22Rv1 (cell line): ENCODE data around the gene RPS6KA1.

Experiments used
- ZFX ChIP-seq: fragments of 450-650 bp; IDR thresholded peaks from 2 replicates; pipeline ENCODE4 v1.6.1; 2017; ENCODE audit warnings: antibody characterized with exemption, borderline replicate concordance
- TF ChIP-seq, protein P1 (sequence below): fragments of 450-650 bp; IDR thresholded peaks from 2 replicates; pipeline ENCODE4 v1.5.1; 2017; ENCODE audit warnings: mild to moderate bottlenecking

DNA sequence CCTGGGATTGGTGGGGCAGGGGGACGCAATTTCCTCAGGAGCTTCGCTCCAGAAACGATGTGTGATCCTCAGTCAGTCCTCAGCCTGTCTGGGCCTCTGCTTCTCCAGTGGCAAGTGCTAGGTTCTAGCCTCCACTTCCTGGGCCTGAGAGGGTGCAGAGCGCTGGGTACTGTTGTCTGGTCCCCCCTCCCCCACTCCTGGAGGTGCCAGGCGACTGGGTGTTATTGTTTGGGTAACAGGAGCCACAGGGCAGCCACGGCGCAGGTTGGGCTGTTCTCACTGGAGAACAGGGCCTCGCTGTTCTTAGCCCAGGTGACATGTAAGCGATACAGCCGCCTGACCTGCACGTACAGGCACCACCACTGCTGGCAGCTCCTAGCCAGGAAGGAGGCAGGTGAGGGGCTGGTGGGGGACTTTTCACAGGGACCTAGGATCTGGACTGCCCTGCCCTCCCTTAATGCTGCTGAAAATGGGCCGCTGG, 2.1 kb downstream of the RPS6KA1 start:
- TF ChIP-seq, protein P1, sequence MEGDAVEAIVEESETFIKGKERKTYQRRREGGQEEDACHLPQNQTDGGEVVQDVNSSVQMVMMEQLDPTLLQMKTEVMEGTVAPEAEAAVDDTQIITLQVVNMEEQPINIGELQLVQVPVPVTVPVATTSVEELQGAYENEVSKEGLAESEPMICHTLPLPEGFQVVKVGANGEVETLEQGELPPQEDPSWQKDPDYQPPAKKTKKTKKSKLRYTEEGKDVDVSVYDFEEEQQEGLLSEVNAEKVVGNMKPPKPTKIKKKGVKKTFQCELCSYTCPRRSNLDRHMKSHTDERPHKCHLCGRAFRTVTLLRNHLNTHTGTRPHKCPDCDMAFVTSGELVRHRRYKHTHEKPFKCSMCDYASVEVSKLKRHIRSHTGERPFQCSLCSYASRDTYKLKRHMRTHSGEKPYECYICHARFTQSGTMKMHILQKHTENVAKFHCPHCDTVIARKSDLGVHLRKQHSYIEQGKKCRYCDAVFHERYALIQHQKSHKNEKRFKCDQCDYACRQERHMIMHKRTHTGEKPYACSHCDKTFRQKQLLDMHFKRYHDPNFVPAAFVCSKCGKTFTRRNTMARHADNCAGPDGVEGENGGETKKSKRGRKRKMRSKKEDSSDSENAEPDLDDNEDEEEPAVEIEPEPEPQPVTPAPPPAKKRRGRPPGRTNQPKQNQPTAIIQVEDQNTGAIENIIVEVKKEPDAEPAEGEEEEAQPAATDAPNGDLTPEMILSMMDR, result no peak
- TF ChIP-seq ZFX, result no peak
